ENCODE results near the gene VWA7.

The VWA7 gene

DNA sequence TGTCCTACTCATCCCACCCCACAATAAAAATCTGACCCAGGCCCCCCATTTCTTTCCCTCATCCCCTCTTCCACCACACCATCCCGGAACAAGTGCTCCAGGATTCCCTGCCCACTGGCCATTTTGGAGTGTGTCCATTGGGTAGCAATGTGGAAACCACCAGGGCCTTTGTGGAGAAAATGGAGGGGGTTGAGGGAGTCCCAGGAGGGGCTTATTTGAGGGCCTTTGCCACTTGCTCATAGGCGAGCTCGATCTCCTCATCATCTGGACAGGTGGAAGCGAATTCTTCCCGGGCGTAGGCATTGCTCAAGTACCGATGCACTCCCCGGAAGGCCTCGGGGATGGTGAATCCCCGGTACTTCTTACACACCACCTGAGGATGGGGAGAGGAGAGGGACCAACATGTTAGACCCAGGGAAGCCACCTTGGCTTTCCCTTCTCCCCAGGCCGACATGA lies 46.5 kb downstream of the VWA7 start:
- no peak overlapping the region for H3K4me3 ChIP-seq (ENCODE audit: low read depth, low read length)
- no peak for DNase-seq (ENCODE audit: low read depth)
- TF ChIP-seq, protein P1, sequence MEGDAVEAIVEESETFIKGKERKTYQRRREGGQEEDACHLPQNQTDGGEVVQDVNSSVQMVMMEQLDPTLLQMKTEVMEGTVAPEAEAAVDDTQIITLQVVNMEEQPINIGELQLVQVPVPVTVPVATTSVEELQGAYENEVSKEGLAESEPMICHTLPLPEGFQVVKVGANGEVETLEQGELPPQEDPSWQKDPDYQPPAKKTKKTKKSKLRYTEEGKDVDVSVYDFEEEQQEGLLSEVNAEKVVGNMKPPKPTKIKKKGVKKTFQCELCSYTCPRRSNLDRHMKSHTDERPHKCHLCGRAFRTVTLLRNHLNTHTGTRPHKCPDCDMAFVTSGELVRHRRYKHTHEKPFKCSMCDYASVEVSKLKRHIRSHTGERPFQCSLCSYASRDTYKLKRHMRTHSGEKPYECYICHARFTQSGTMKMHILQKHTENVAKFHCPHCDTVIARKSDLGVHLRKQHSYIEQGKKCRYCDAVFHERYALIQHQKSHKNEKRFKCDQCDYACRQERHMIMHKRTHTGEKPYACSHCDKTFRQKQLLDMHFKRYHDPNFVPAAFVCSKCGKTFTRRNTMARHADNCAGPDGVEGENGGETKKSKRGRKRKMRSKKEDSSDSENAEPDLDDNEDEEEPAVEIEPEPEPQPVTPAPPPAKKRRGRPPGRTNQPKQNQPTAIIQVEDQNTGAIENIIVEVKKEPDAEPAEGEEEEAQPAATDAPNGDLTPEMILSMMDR (IDR thresholded peaks at IDR 0.05; ENCODE audit: insufficient read depth, low read depth, low read length, missing control alignments): no peak

DNA sequence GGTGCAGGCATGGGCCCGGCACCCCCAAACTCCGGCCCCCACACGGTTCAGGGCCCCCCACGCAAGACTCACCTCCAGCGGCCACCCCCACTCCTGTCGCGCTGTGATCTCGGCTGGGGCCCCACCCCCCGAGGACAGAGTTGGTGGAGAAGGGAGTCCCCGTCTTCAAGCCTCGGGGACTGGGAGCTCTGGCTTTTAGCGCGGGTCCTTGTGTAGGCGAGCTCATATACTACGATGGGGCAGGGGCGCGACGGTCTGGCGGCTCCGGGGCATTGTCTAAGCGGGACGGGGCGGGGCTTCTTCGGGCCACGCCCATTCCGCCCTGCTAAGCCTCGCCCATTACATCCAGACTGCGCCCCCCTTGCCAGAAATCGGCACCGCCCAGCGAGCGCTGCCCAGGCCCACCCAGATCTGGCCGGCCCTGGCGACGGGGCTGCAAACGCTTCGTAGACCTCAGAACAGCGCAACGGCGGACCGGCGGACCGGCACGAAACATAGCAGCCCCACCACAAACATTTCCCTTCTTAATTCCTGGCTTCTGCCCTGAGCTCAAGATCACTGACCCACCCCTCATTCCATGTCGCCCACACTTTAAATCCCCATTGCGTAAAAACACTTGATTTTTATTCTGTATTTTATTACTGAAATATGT lies 47.0 kb downstream of the VWA7 start:
- TF ChIP-seq, protein P1 (IDR thresholded peaks at IDR 0.05; ENCODE audit: insufficient read depth, low read depth, low read length, missing control alignments): no peak
- H3K4me3 ChIP-seq (ENCODE audit: low read depth, low read length): peak overlapping the region; percentile 49
- DNase-seq (ENCODE audit: low read depth): peak; percentile 78

DNA sequence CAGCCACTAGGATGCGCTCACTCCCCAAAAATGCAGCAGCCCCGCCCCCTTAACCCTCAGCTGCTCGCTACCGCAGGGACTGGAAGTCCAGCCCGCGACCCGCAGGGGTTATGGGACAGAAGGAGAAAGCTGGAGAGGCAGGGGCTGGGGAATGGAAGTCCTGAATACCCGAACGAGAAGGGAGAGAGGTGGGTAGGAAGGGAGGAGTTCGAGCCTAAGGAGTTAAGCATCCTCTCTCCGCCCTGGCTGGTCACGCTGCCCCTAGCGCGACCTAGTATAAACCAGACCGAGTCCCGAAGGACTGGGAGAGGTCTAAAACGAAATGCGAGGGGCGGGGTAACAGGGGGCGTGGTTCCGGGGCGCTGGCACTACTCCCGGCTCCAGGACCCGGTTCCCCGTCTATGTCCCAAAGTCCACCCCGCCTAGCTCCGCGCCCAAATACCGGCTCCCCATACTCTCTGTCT lies 47.6 kb downstream of the VWA7 start:
- DNase-seq (ENCODE audit: low read depth): peak; percentile 88
- peak overlapping the region; percentile 49 for H3K4me3 ChIP-seq (ENCODE audit: low read depth, low read length)
- TF ChIP-seq, protein P1 (IDR thresholded peaks at IDR 0.05; ENCODE audit: insufficient read depth, low read depth, low read length, missing control alignments): peak; percentile 75

DNA sequence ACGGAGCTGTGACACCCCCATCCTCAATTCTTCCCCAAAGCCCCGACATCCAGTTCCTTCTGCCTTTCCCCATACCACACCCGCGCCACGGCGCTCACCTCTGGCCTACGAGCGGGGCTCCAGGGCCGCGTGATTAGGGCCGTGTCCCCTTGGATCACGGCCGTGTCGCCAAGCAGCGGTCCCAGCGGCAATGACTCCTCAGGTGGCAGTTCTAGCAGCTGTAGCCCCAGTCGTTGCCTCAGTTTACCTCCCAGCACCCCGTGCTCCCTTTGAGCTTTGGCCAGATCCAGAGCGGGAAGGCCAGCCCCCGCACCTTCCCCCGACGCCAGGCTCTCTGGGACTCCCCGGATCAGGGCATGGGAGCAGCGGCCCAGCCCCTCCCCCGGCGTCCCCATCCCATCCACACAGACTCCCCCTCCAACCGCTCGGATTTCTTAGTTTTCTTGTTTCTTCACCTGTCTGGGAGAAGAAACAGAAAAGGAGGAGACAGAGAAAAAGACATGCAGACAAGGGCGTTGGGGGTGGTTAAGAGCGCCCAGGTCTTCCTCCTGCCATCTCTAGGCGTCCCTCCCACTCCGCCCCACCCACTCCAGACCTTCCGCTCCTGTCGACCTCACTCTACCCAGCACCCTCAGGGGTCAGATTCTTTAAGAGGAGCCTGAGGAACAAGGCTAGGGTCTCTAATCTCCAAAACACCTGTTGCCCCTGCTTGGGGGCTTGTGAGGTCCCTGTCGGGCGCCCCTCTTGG lies 48.2 kb downstream of the VWA7 start, which contains the start of gene DDAH2:
Gene DDAH2 (minus strand): TSS at position 533 of the 748 bp plus-strand sequence. CDS start 138 bp downstream, at position 395.
- peak within 1 kb of the TSS; percentile 49 for H3K4me3 ChIP-seq (ENCODE audit: low read depth, low read length)
- TF ChIP-seq, protein P1 (IDR thresholded peaks at IDR 0.05; ENCODE audit: insufficient read depth, low read depth, low read length, missing control alignments): no peak
- no peak for DNase-seq (ENCODE audit: low read depth)

DNA sequence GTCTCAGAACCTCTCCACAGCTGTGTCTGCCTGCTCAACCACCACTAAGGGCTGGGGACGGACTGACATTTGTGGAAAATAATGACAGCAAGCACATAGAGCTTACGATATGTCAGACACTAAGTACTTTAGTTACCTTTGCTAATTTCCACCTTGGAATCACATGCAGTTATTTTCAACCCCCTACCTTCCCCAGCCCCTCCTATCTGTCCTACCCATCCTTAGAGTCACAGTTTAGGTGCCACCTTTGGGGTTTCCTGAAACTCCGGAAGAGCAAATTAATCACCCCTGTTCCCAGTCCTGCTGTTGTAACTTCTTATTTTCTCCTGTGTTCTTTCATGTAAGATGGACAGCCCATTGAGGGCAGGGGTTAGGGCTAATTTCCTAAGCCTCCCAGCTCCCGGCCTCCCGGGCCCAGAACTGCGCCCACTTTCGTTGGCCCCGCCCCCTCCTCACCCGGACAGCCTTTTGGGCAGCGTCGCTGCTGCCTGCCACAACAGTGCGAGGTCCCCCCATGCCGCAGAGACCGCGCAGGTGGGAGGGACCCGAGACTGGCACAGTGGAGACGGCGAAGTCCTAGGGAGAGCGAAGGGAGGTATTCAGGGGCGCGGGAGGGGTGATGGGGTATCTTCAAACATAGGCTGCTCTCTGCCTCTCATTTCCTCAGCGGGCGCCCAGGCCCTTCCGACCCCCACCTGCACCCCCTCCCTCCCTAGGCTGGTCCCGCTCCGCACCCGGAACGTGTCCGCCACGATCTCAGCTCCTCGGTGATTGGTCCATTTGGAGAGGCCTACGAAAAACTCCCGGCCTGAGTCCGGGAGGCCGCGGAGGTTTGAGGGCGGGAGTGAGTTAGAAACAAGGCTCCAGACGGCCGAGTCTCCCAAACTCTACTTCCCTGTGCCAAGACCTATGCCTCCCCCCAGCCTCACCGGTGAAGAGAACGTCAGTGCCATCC lies 49.1 kb downstream of the VWA7 start:
- DNase-seq (ENCODE audit: low read depth): peak; percentile 83
- TF ChIP-seq, protein P1 (IDR thresholded peaks at IDR 0.05; ENCODE audit: insufficient read depth, low read depth, low read length, missing control alignments): no peak
- H3K4me3 ChIP-seq (ENCODE audit: low read depth, low read length): no peak overlapping the region

DNA sequence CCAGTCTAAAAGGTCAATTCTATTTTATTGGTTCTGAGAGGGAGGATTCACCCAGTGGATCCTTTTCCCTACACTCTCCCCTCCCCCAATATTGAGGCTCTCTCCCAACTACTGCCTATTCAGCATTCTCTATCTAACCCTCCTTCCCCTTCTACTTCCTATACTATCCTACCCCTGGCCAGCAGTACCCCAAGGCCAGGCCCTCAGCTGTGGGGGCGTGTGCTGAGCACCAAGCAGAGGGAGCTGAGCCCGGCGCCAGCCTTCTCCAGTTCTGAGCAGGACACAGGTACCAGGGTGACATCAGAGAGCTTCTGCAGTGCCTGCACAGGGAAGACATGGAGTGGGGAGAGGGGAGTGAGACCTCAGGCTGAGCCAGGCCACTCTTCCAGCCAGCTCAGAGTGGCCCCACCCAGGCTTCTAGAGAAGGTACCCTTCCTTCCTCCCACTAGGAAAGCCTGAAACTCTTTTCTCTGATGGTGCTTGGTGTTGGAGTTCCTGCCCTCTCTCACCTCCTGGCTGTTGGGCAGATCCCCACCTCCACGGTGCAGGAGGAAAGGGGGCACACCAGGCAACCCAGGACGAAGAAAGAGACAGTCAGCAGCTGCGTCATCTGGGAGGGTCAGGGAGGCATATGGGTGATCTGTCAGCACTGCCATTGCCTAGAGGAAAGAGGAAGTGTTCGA lies 50.0 kb downstream of the VWA7 start:
- H3K4me3 ChIP-seq (ENCODE audit: low read depth, low read length): no peak overlapping the region
- TF ChIP-seq, protein P1 (IDR thresholded peaks at IDR 0.05; ENCODE audit: insufficient read depth, low read depth, low read length, missing control alignments): no peak
- DNase-seq (ENCODE audit: low read depth): no peak
